ENCODE results near the gene PRKX.
"Not testable (repeated sequence)": the region's sequence is repeated elsewhere in the genome, so short reads cannot be mapped to it uniquely, and the experiment has no call there.

DNA sequence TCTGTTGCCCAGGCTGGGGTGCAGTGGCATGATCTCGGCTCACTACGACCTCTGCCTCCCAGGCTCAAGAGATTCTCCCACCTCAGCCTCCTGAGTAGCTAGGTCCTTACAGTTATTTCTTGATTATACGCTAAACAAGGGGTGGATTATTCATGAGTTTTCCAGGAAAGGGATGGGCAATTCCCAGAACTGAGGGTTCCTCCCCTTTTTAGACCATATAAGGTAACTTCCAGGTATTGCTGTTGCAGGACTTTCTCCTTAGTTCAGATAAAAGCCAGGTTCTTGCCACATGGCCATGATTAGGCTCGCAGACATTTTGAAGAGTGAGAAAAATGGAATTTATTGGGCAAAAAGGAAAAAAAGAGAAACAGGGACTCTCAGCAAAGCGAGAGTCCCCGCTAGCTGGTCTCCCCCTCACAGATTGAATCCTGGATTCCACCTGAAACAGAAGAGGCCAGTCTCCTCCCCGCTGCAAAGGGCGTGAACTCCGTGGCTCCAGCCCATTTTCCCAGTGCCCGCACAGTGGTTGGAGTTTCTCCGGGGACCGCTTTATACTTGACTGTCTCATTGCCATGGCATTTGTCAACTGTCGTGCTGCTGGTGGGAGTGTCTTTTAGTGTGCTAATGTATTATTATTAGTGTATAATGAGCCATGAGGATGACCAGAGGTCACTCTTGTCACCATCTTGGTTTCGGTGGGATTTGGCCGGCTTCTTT, 19.0 kb upstream of the PRKX start:
- TF ChIP-seq RAD21 (IDR thresholded peaks at IDR 0.05; ENCODE audit: low read length); MXI1 (IDR thresholded peaks at IDR 0.05; ENCODE audit: borderline replicate concordance, low read depth, low read length); SMC3 (IDR thresholded peaks at IDR 0.05; ENCODE audit: low read depth, low read length); FOS (IDR thresholded peaks at IDR 0.05; ENCODE audit: low read depth, low read length); POLR2A (IDR thresholded peaks at IDR 0.05; ENCODE audit: low read depth, low read length); CEBPB (IDR thresholded peaks at IDR 0.05; ENCODE audit: low read depth, low read length); MAZ (IDR thresholded peaks at IDR 0.05; ENCODE audit: borderline replicate concordance, low read depth, low read length); USF2 (IDR thresholded peaks at IDR 0.05; ENCODE audit: low read depth, low read length); MAFK (IDR thresholded peaks at IDR 0.05; ENCODE audit: low read depth, low read length); CHD1 (IDR thresholded peaks at IDR 0.05; ENCODE audit: low read depth, low read length): not testable (repeated sequence)
- TF ChIP-seq, protein P1, sequence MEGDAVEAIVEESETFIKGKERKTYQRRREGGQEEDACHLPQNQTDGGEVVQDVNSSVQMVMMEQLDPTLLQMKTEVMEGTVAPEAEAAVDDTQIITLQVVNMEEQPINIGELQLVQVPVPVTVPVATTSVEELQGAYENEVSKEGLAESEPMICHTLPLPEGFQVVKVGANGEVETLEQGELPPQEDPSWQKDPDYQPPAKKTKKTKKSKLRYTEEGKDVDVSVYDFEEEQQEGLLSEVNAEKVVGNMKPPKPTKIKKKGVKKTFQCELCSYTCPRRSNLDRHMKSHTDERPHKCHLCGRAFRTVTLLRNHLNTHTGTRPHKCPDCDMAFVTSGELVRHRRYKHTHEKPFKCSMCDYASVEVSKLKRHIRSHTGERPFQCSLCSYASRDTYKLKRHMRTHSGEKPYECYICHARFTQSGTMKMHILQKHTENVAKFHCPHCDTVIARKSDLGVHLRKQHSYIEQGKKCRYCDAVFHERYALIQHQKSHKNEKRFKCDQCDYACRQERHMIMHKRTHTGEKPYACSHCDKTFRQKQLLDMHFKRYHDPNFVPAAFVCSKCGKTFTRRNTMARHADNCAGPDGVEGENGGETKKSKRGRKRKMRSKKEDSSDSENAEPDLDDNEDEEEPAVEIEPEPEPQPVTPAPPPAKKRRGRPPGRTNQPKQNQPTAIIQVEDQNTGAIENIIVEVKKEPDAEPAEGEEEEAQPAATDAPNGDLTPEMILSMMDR (conservative IDR thresholded peaks at IDR 0.05; ENCODE audit: low read depth, low read length), result not testable (repeated sequence)
